Measurements from ENCODE around the gene SNAPC3.

DNA sequence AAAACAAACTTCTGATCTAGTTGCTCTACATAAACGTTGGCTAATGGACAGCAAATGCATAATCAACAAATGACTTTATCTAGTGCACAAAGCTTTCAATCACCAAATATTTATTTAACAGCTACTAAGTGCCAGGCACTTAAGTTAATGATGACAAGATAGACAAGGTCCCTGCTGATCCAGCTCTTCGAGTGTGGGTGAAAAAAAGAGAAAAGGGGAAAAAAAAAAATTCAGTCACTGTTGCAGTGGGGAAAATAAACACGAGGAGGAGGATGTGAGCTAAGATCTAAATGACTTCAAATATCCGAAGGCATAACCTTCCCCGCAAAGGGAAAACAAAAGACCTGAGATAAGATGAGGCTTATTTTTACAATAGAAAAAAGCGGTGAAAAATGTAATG is 78.5 kb downstream of the SNAPC3 start:
- TF ChIP-seq, protein P1, sequence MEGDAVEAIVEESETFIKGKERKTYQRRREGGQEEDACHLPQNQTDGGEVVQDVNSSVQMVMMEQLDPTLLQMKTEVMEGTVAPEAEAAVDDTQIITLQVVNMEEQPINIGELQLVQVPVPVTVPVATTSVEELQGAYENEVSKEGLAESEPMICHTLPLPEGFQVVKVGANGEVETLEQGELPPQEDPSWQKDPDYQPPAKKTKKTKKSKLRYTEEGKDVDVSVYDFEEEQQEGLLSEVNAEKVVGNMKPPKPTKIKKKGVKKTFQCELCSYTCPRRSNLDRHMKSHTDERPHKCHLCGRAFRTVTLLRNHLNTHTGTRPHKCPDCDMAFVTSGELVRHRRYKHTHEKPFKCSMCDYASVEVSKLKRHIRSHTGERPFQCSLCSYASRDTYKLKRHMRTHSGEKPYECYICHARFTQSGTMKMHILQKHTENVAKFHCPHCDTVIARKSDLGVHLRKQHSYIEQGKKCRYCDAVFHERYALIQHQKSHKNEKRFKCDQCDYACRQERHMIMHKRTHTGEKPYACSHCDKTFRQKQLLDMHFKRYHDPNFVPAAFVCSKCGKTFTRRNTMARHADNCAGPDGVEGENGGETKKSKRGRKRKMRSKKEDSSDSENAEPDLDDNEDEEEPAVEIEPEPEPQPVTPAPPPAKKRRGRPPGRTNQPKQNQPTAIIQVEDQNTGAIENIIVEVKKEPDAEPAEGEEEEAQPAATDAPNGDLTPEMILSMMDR (IDR thresholded peaks at IDR 0.05): no peak
- TF ChIP-seq POLR2A (IDR thresholded peaks at IDR 0.05): no peak

All from heart left ventricle (tissue), 13 donors.